Peyer's patch (tissue), 4 donors: Measurements from ENCODE around the gene TUBGCP3. TPM values are rescaled to one million over a fixed set of nuclear protein-coding genes. Genes with fewer than 3 reads are reported as not detected.
A peak's percentile ranks its signal among the peaks of the same experiment; 100 is the strongest.

Source experiments
- DNase-seq, 3 donors: peaks; one replicate each; pipeline ENCODE4 v3.0.0-alpha.2; 2017 to 2019
- H3K27ac ChIP-seq, 4 donors: fragments of 200-600 bp; sonication (generic); one replicate each; pipeline ENCODE4 v1.5.1; 2016 to 2019
- H3K27me3 ChIP-seq, 2 donors: fragments of 200-600 bp; sonication (generic); one replicate each; pipeline ENCODE4 v1.5.1; 2019
- H3K36me3 ChIP-seq, 3 donors: fragments of 200-600 bp; sonication (generic); one replicate each; pipeline ENCODE4 v1.5.1; 2016 to 2019
- H3K4me1 ChIP-seq, 4 donors: fragments of 200-600 bp; sonication (generic); one replicate each; pipeline ENCODE4 v1.5.1; 2016 to 2019
- H3K4me3 ChIP-seq, 4 donors: fragments of 200-600 bp; sonication (generic); 1 replicate in 3 of 4; 2 replicates in 1 of 4; pipeline ENCODE4 v1.5.1; 2016 to 2019; ENCODE audit warnings: mild to moderate bottlenecking in 1 of 4
- H3K9me3 ChIP-seq, 4 donors: fragments of 200-600 bp; sonication (generic); one replicate each; pipeline ENCODE4 v1.5.1; 2016 to 2019; ENCODE audit warnings: mild to moderate bottlenecking in 1 of 4
- POLR2A ChIP-seq, 2 donors: fragments of 450-650 bp; IDR thresholded peaks; one replicate each; pipeline ENCODE4 v1.5.1; 2017; ENCODE audit warnings: antibody characterized with exemption in 2 of 2, mild to moderate bottlenecking in 2 of 2, moderate library complexity in 2 of 2
- total RNA-seq, 4 donors: library from RNA; depleted of rRNA; stranded (reverse); fragments of >200 nt; gene quantifications; one replicate each; pipeline ENCODE4 v1.1.0, GENCODE V29; 2016
- TF ChIP-seq, protein P1 (sequence below), 6 experiments: fragments of 450-650 bp in 4 of 6; fragments of 200-600 bp in 2 of 6; sonication (generic) in 1 of 6; IDR thresholded peaks; one replicate each; pipeline ENCODE4 v1.5.1; 2017 to 2019; ENCODE audit warnings: antibody characterized with exemption in 6 of 6, mild to moderate bottlenecking in 3 of 6, moderate library complexity in 1 of 6

The TUBGCP3 gene
- total RNA-seq, 4 donors from 2014 or later, result 32.2 to 75.9 (median 43.6) TPM

DNA sequence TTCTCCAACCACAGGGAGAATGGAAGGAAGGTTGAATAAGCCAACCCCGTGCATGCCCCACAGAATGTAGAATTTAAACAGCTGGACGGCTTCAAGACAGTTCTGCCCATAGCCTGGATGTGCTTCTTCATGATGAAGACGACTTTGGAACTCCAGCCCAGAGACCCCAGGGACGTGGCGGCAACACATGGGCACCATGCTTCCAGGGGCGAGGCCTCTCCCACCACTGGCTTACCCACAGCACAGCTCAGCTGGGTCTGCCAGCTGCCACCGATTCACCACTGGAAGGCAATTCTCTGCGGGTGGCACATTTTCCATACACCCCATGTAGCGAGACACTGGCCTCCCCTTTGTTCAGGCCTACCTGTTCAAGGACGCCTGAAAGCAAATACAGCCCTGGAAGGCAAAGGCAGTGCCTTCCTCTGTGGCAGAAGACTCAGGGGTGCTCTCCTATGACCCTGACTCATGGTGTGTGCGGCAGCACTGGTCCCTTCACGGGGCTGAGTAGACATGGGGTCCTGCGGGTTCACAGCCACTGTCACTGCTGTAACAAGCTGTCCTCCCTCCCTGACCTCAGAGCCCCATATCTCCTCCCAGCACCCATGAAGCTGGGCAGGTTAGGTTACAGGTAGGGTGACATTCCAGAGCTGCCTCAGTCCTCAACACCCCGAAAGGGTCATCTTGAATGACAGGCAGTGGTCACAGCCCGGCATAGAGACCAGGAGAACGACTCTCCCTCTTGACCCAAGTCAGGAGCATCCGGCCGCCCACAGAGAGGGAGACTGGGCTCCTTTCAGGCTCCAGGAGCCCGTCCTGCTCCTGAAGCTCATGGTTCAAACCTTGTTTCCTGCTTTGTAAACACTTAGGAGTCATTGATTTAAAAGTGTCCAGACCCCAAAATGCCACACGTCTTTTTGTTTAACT is 139.1 kb downstream of the TUBGCP3 start:
- Histone ChIP-seq H3K9me3 (no peaks in the 10 kb centered on the region), H3K27me3 (no peaks in the 10 kb centered on the region), H3K36me3 (no peaks in the 10 kb centered on the region), H3K4me3 (no peak overlapping the region), H3K4me1 (no peaks in the 10 kb centered on the region), H3K27ac (no peak overlapping the region)
- no peak for TF ChIP-seq POLR2A (IDR thresholded peaks at IDR 0.05)
- TF ChIP-seq, protein P1, sequence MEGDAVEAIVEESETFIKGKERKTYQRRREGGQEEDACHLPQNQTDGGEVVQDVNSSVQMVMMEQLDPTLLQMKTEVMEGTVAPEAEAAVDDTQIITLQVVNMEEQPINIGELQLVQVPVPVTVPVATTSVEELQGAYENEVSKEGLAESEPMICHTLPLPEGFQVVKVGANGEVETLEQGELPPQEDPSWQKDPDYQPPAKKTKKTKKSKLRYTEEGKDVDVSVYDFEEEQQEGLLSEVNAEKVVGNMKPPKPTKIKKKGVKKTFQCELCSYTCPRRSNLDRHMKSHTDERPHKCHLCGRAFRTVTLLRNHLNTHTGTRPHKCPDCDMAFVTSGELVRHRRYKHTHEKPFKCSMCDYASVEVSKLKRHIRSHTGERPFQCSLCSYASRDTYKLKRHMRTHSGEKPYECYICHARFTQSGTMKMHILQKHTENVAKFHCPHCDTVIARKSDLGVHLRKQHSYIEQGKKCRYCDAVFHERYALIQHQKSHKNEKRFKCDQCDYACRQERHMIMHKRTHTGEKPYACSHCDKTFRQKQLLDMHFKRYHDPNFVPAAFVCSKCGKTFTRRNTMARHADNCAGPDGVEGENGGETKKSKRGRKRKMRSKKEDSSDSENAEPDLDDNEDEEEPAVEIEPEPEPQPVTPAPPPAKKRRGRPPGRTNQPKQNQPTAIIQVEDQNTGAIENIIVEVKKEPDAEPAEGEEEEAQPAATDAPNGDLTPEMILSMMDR (IDR thresholded peaks at IDR 0.05), result no peak
- DNase-seq, result peak in 1 of 3 donors; percentile 15

DNA sequence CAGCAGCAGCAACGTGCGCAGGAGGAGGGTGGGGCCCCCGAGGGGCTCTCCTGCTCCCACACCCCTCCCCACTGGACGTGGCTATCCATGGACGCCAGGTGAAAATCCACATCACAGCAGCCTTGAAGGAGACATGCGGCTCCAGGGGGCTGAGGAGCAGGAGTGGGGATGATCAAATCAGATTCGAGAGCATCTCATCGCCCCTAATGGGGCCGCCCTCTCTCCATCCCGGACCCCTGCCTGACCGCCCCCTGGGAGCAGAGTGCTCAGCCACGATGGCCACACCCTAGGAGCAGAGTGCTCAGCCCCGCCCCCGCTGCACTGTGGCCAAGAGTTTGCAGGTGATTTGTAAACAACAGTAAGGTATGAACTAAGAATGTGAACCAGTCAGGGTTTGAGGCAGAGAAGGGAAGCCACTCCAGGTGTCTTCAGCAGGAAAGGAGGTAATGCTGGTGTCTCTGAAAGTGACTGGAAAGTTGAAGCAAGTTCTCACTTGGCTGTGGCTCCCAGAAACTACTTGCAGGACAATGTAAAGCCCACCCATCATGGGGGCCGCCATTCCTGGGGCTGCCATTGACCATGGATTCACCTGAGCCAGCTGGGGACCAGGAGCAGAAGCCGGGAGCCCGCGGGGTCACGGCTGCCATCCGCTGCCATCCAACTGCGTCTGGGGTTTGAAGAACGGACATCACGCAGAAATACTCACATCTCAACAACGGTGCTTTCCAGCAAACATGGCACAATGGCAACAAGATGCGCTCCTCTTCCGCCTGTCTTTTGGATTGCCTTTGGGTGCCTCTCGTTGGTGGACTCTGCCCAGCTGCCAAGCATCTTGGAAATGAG is 140.0 kb downstream of the TUBGCP3 start:
- no peak overlapping the region for H3K27ac ChIP-seq
- TF ChIP-seq POLR2A (IDR thresholded peaks at IDR 0.05), result no peak
- TF ChIP-seq, protein P1 (IDR thresholded peaks at IDR 0.05), result no peak
- no peaks in the 10 kb centered on the region for H3K9me3 ChIP-seq
- peaks cover 0 to 5% of the 10 kb centered on the region in 2 donors for H3K27me3 ChIP-seq
- peak in 1 of 3 donors; percentile 46 for DNase-seq
- H3K4me1 ChIP-seq, result no peaks in the 10 kb centered on the region
- H3K36me3 ChIP-seq, result no peaks in the 10 kb centered on the region
- no peak overlapping the region for H3K4me3 ChIP-seq

DNA sequence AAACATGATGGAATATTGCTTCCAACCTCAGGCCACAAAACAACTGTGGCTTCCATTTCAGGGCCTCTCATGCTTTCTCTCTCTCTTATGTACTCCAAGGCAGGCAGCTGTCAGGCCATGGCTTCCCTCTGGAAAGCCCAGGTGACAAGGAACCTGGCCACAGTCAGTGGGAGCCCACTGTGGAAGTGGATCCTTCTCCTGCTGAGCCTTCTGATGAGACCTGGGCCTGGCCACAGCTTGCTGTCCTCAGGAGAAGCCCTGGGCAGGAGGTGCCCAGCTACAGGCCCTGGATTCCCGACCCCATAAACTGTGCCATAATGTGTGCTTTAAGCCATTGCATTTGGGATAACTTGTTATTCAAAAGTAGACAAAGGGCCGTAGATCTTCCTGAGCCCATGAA is 140.6 kb downstream of the TUBGCP3 start:
- DNase-seq, result peak in 1 of 3 donors; percentile 29
- Histone ChIP-seq H3K9me3 (no peaks in the 10 kb centered on the region), H3K27me3 (peaks cover 0 to 6% of the 10 kb centered on the region in 2 donors)

DNA sequence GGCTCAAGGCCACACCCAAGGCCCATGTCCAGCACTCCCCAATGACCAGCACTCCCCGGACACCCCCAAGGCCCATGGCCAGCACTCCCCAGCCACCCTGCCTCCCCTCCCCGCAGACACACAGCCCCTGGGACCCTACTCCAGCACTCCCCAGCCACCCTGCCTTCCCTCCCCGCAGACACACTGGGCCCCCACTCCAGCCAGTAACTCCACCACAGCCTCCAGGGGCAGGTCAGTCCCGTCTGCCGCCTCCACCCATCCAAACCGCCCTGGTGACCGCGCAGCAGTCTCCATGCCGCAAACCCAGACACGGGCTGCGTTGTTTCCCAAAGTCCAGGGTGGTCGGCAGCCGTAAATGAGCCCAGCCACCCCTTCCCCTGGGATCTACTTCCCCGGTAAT is 141.1 kb downstream of the TUBGCP3 start:
- no peaks in the 10 kb centered on the region for H3K4me1 ChIP-seq
- H3K9me3 ChIP-seq, result no peaks in the 10 kb centered on the region
- H3K4me3 ChIP-seq, result no peak overlapping the region
- H3K27ac ChIP-seq, result no peak overlapping the region
- DNase-seq, result peak in 1 of 3 donors; percentile 33
- peaks cover 0 to 6% of the 10 kb centered on the region in 2 donors for H3K27me3 ChIP-seq
- no peak for TF ChIP-seq POLR2A (IDR thresholded peaks at IDR 0.05)
- TF ChIP-seq, protein P1 (IDR thresholded peaks at IDR 0.05), result no peak
- H3K36me3 ChIP-seq, result no peaks in the 10 kb centered on the region

More for the DNA sequence above, 140.6 kb downstream of the TUBGCP3 start:
- H3K27ac ChIP-seq, result no peak overlapping the region
- no peaks in the 10 kb centered on the region for H3K36me3 ChIP-seq
- TF ChIP-seq, protein P1 (IDR thresholded peaks at IDR 0.05), result no peak
- TF ChIP-seq POLR2A (IDR thresholded peaks at IDR 0.05), result no peak
- H3K4me3 ChIP-seq, result no peak overlapping the region
- no peaks in the 10 kb centered on the region for H3K4me1 ChIP-seq

DNA sequence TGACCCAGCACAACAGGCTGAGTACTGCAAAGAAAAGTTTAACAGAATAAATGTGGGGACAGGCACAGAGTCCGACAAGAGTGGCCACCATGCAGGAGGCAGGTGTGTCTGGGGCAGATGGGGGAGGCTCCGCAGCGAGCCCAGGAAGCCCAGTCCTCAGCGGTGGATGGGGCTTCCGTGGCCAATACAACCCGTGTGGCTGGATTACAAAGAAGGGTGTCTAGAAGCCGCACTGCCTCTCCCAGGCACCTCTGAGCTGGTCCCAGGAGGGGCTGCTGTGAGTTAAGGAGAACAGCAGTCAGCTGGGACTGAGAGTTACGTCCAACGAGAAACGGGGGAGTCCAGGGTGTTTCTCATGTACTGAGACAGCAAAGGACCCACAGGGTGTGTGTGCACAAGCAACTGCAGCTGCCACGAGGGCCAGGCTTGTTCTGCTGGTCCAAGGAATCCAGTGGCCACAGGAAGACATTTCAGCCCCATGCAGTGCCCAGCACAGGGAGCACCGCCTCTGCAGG is 141.5 kb downstream of the TUBGCP3 start:
- TF ChIP-seq, protein P1 (IDR thresholded peaks at IDR 0.05), result no peak
- no peak for TF ChIP-seq POLR2A (IDR thresholded peaks at IDR 0.05)
- H3K27ac ChIP-seq, result no peak overlapping the region
- H3K27me3 ChIP-seq, result peaks cover 0 to 6% of the 10 kb centered on the region in 2 donors
- no peaks in the 10 kb centered on the region for H3K9me3 ChIP-seq
- no peaks in the 10 kb centered on the region for H3K36me3 ChIP-seq
- H3K4me3 ChIP-seq, result no peak overlapping the region
- H3K4me1 ChIP-seq, result no peaks in the 10 kb centered on the region
- peak in 1 of 3 donors; percentile 33 for DNase-seq
